Measurements from ENCODE around the gene ATXN1. TPM values are rescaled to one million over a fixed set of nuclear protein-coding genes. Genes with fewer than 3 reads are reported as not detected.

ATXN1 gene
- total RNA-seq, 1 donor from 2014 or later, result 33.7 TPM

GRCh38 chr6:16508959-16509358 is 252.3 kb downstream of the ATXN1 start:
- Mint-ChIP-seq H3K4me3 (no peak overlapping the region), H3K9me3 (no peaks in the 10 kb centered on the region), H3K27ac (no peak overlapping the region), H3K4me1 (ENCODE audit: unreplicated experiment) (peaks cover 33% of the 10 kb centered on the region), H3K36me3 (no peaks in the 10 kb centered on the region), H3K27me3 (no peaks in the 10 kb centered on the region)
- TF ChIP-seq CTCF (conservative IDR thresholded peaks at IDR 0.05), result no peak
- DNase-seq (ENCODE audit: extremely low spot score, unreplicated experiment), result no peak

DNA sequence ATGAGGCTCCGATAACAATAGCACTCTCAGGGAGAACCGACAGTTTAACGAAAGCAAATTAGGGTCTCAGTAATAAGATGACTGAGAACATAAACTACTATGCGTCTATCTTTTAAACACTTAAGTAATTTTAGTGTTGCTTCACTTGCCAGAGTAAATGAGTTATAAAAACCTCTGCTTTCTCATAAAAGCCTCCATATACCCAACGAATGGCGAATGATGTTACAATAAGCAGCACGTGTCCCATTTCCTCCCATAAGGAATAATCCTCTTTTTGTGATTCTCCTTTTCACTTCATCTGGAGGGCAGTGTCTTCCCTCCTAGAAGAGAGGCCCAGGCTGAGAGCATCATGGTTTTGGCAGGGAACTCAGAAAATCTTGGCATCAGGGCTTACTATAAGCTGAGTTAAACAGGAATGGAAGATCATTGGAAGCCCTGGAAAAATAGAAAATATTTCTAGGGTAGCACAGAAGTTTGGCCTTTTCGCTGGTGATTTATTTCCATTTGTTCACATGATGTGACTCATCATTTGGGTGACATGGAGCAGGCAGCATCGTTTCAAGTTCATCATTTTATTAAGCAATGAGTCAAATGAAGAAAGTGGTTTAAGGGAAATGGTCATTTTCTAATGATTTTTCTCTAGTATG is 255.4 kb downstream of the ATXN1 start:
- TF ChIP-seq CTCF (conservative IDR thresholded peaks at IDR 0.05), result no peak
- peaks cover 8% of the 10 kb centered on the region for H3K4me1 Mint-ChIP-seq (ENCODE audit: unreplicated experiment)
- no peak for DNase-seq (ENCODE audit: extremely low spot score, unreplicated experiment)
- H3K4me3 Mint-ChIP-seq, result no peak overlapping the region
- no peak overlapping the region for H3K27ac Mint-ChIP-seq
- H3K9me3 Mint-ChIP-seq, result no peaks in the 10 kb centered on the region
- no peaks in the 10 kb centered on the region for H3K36me3 Mint-ChIP-seq
- H3K27me3 Mint-ChIP-seq, result no peaks in the 10 kb centered on the region

- Mint-ChIP-seq H3K4me1 (ENCODE audit: unreplicated experiment) (peaks cover 7% of the 10 kb centered on the region), H3K4me3 (no peak overlapping the region), H3K9me3 (no peaks in the 10 kb centered on the region), H3K36me3 (no peaks in the 10 kb centered on the region), H3K27me3 (no peaks in the 10 kb centered on the region), H3K27ac (no peak overlapping the region)
- no peak for TF ChIP-seq CTCF (conservative IDR thresholded peaks at IDR 0.05)
- DNase-seq (ENCODE audit: extremely low spot score, unreplicated experiment), result no peak
These were observed 256.7 kb downstream of the ATXN1 start for GRCh38 chr6:16504609-16505008.

DNA sequence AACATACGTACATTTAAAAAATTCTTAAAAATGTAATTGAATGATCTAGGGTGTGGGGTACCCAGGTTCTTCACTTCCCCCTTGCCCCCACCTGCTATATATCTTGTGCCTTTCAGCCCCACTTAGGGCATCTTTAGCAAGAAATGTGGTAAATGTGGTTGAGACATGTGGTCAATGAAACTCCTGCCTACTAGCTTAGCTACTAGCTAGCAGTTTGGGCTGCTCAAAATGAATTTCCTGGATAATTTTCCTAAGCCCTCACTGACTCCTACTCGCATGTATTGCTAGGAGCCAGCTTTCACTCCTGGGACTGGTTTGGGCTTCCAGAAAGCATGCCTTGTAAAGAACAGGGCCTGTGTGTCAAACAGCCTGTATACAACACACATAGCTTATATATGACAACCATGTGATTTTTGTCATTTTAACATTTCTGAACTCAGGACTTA is 257.3 kb downstream of the ATXN1 start:
- H3K27me3 Mint-ChIP-seq, result no peaks in the 10 kb centered on the region
- H3K27ac Mint-ChIP-seq, result no peak overlapping the region
- no peaks in the 10 kb centered on the region for H3K9me3 Mint-ChIP-seq
- H3K36me3 Mint-ChIP-seq, result no peaks in the 10 kb centered on the region
- no peak for TF ChIP-seq CTCF (conservative IDR thresholded peaks at IDR 0.05)
- DNase-seq (ENCODE audit: extremely low spot score, unreplicated experiment), result no peak
- H3K4me1 Mint-ChIP-seq (ENCODE audit: unreplicated experiment), result peaks cover 7% of the 10 kb centered on the region
- H3K4me3 Mint-ChIP-seq, result no peak overlapping the region

GRCh38 chr6:16503241-16503775 is 258.0 kb downstream of the ATXN1 start:
- Mint-ChIP-seq H3K27me3 (no peaks in the 10 kb centered on the region), H3K4me1 (ENCODE audit: unreplicated experiment) (peaks cover 7% of the 10 kb centered on the region), H3K4me3 (no peak overlapping the region), H3K9me3 (no peaks in the 10 kb centered on the region), H3K27ac (no peak overlapping the region), H3K36me3 (peaks cover 1% of the 10 kb centered on the region)
- no peak for DNase-seq (ENCODE audit: extremely low spot score, unreplicated experiment)
- no peak for TF ChIP-seq CTCF (conservative IDR thresholded peaks at IDR 0.05)
